Activated T-helper 2 cell treated with anti-CD3 and anti-CD28 coated beads, Interferon-gamma antibody, Interleukin-2, Interleukin-4, amounts not matched to agents 10 μg/mL and 5 μg/mL and 100 μg/mL, durations not matched to agents 14 hours and 24 hours and 36 hours (primary cell): Measurements from ENCODE around the gene SDHAF1. TPM values are rescaled to one million over a fixed set of nuclear protein-coding genes. Genes with fewer than 3 reads are reported as not detected.
"Not testable (repeated sequence)": the region's sequence is repeated elsewhere in the genome, so short reads cannot be mapped to it uniquely, and the experiment has no call there.

Source experiments
- DNase-seq: peaks from one replicate; pipeline ENCODE4 v3.0.0; 2021; ENCODE audit warnings: low spot score
- H3K27ac Mint-ChIP-seq: one replicate; pipeline ENCODE4 v1.8.0; 2021; ENCODE audit warnings: mixed read lengths
- H3K27me3 Mint-ChIP-seq: one replicate; pipeline ENCODE4 v1.8.0; 2021; ENCODE audit warnings: low read depth, mixed read lengths
- H3K36me3 Mint-ChIP-seq: one replicate; pipeline ENCODE4 v1.8.0; 2021; ENCODE audit warnings: low read depth, mixed read lengths
- H3K4me1 Mint-ChIP-seq: one replicate; pipeline ENCODE4 v1.8.0; 2021; ENCODE audit warnings: low read depth, mixed read lengths
- H3K4me3 Mint-ChIP-seq: one replicate; pipeline ENCODE4 v1.8.0; 2021; ENCODE audit warnings: low read depth, mild to moderate bottlenecking, moderate library complexity, mixed read lengths
- H3K9me3 Mint-ChIP-seq: one replicate; pipeline ENCODE4 v1.8.0; 2021; ENCODE audit warnings: mixed read lengths
- intact Hi-C: fragments of 100-400 bp; cut with micrococcal nuclease; formaldehyde crosslinking; loops from one replicate; pipeline ENCODE4 v1.15.1; 2023
- total RNA-seq: library from RNA; stranded (reverse); gene quantifications from 2 replicates; pipeline ENCODE4 v1.2.3, GENCODE V29; 2022

SDHAF1 gene
- 20.0 and 20.8 TPM in 2 replicates for total RNA-seq

- peaks cover 20% of the 10 kb centered on the region for H3K4me1 Mint-ChIP-seq
- DNase-seq: peak; percentile 91
- peak within 1 kb of the TSS; percentile 89 for H3K27ac Mint-ChIP-seq
- peak within 1 kb of the TSS; percentile 93 for H3K4me3 Mint-ChIP-seq
- H3K27me3 Mint-ChIP-seq: no peaks in the 10 kb centered on the region
- intact Hi-C loops: loop anchor here (1.0 to 10.0 kb wide), 6 partner anchors 19 to 251 kb away; partner anchors contain the start of genes ALKBH6, HCST, IGFLR1 and LIN37
- peaks cover 24% of the 10 kb centered on the region for H3K36me3 Mint-ChIP-seq
- no peaks in the 10 kb centered on the region for H3K9me3 Mint-ChIP-seq
These were observed at the start of gene SDHAF1 for GRCh38 chr19:35995048-35995993. TSS of gene SDHAF1 (plus strand) at chr19:35995188. CDS start at chr19:35995275, 87 bp downstream.

GRCh38 chr19:35946203-35946602, 48.8 kb upstream of the SDHAF1 start:
- DNase-seq: no peak
- Mint-ChIP-seq H3K9me3 (no peaks in the 10 kb centered on the region), H3K36me3 (peaks cover 5% of the 10 kb centered on the region), H3K27ac (no peak overlapping the region), H3K27me3 (no peaks in the 10 kb centered on the region), H3K4me3 (no peak overlapping the region), H3K4me1 (peaks cover 3% of the 10 kb centered on the region)
- intact Hi-C loops: no loop called here

GRCh38 chr19:35949131-35949530, 45.9 kb upstream of the SDHAF1 start:
- no peaks in the 10 kb centered on the region for H3K9me3 Mint-ChIP-seq
- intact Hi-C loops: no loop called here
- H3K4me3 Mint-ChIP-seq: no peak overlapping the region
- no peaks in the 10 kb centered on the region for H3K27me3 Mint-ChIP-seq
- DNase-seq: no peak
- H3K36me3 Mint-ChIP-seq: peaks cover 1% of the 10 kb centered on the region
- H3K4me1 Mint-ChIP-seq: peaks cover 23% of the 10 kb centered on the region
- no peak overlapping the region for H3K27ac Mint-ChIP-seq

- intact Hi-C loops: no loop called here
- peaks cover 7% of the 10 kb centered on the region for H3K36me3 Mint-ChIP-seq
- H3K27me3 Mint-ChIP-seq: peaks cover 19% of the 10 kb centered on the region
- H3K27ac Mint-ChIP-seq: no peak overlapping the region
- peaks cover 8% of the 10 kb centered on the region for H3K9me3 Mint-ChIP-seq
- H3K4me1 Mint-ChIP-seq: peaks cover 29% of the 10 kb centered on the region
- no peak overlapping the region for H3K4me3 Mint-ChIP-seq
- DNase-seq: no peak
These were observed 38.9 kb upstream of the SDHAF1 start for GRCh38 chr19:35955881-35956634.

GRCh38 chr19:35957411-35957810, 37.6 kb upstream of the SDHAF1 start:
- H3K36me3 Mint-ChIP-seq, H3K27ac Mint-ChIP-seq, H3K4me3 Mint-ChIP-seq, H3K9me3 Mint-ChIP-seq, intact Hi-C loops, DNase-seq: not testable (repeated sequence)
- Mint-ChIP-seq H3K4me1 (peaks cover 24% of the 10 kb centered on the region), H3K27me3 (peaks cover 19% of the 10 kb centered on the region)

GRCh38 chr19:35958660-35959039, 36.3 kb upstream of the SDHAF1 start:
- Mint-ChIP-seq H3K27me3 (peaks cover 21% of the 10 kb centered on the region), H3K36me3 (peaks cover 7% of the 10 kb centered on the region), H3K9me3 (peaks cover 8% of the 10 kb centered on the region), H3K4me1 (peaks cover 14% of the 10 kb centered on the region), H3K4me3 (peak overlapping the region; percentile 60), H3K27ac (no peak overlapping the region)
- intact Hi-C loops: loop anchor here (1.0 kb wide), 1 partner anchor 96 kb away; the partner anchor contains the start of genes THAP8 and WDR62
- no peak for DNase-seq

- peaks cover 7% of the 10 kb centered on the region for H3K36me3 Mint-ChIP-seq
- no peak overlapping the region for H3K27ac Mint-ChIP-seq
- no peak overlapping the region for H3K4me3 Mint-ChIP-seq
- H3K4me1 Mint-ChIP-seq: peaks cover 8% of the 10 kb centered on the region
- intact Hi-C loops: loop anchor here (1.0 kb wide), 1 partner anchor 95 kb away; the partner anchor contains the start of genes THAP8 and WDR62
- H3K9me3 Mint-ChIP-seq: peaks cover 8% of the 10 kb centered on the region
- DNase-seq: peak; percentile 64
- peaks cover 22% of the 10 kb centered on the region for H3K27me3 Mint-ChIP-seq
These were observed 35.7 kb upstream of the SDHAF1 start for GRCh38 chr19:35959040-35959967.

GRCh38 chr19:35959968-35960320, 35.0 kb upstream of the SDHAF1 start:
- Mint-ChIP-seq H3K9me3 (peaks cover 8% of the 10 kb centered on the region), H3K27ac (no peak overlapping the region), H3K4me3 (no peak overlapping the region), H3K36me3 (peaks cover 7% of the 10 kb centered on the region), H3K27me3 (peaks cover 22% of the 10 kb centered on the region), H3K4me1 (peaks cover 7% of the 10 kb centered on the region)
- no peak for DNase-seq
- intact Hi-C loops: loop anchor here (1.0 kb wide), 1 partner anchor 94 kb away; the partner anchor contains the start of genes THAP8 and WDR62

- intact Hi-C loops: no loop called here
- H3K36me3 Mint-ChIP-seq: peaks cover 7% of the 10 kb centered on the region
- peaks cover 22% of the 10 kb centered on the region for H3K27me3 Mint-ChIP-seq
- peaks cover 4% of the 10 kb centered on the region for H3K4me1 Mint-ChIP-seq
- H3K4me3 Mint-ChIP-seq: peak overlapping the region; percentile 11
- H3K9me3 Mint-ChIP-seq: peaks cover 8% of the 10 kb centered on the region
- no peak overlapping the region for H3K27ac Mint-ChIP-seq
- DNase-seq: no peak
These were observed 34.5 kb upstream of the SDHAF1 start for GRCh38 chr19:35960432-35960972.

- Mint-ChIP-seq H3K36me3 (no peaks in the 10 kb centered on the region), H3K9me3 (no peaks in the 10 kb centered on the region), H3K27me3 (peaks cover 13% of the 10 kb centered on the region), H3K4me1 (peaks cover 3% of the 10 kb centered on the region), H3K27ac (no peak overlapping the region), H3K4me3 (no peak overlapping the region)
- intact Hi-C loops: no loop called here
- DNase-seq: peak; percentile 35
These were observed 31.5 kb upstream of the SDHAF1 start for GRCh38 chr19:35963514-35963913.

- intact Hi-C loops: no loop called here
- H3K4me1 Mint-ChIP-seq: peaks cover 2% of the 10 kb centered on the region
- no peaks in the 10 kb centered on the region for H3K9me3 Mint-ChIP-seq
- no peak for DNase-seq
- H3K36me3 Mint-ChIP-seq: no peaks in the 10 kb centered on the region
- no peak overlapping the region for H3K27ac Mint-ChIP-seq
- H3K4me3 Mint-ChIP-seq: no peak overlapping the region
- peaks cover 3% of the 10 kb centered on the region for H3K27me3 Mint-ChIP-seq
These were observed 28.2 kb upstream of the SDHAF1 start for GRCh38 chr19:35966771-35967170.

GRCh38 chr19:35973487-35973886, 21.5 kb upstream of the SDHAF1 start:
- no peak overlapping the region for H3K27ac Mint-ChIP-seq
- no peak overlapping the region for H3K4me3 Mint-ChIP-seq
- no peaks in the 10 kb centered on the region for H3K36me3 Mint-ChIP-seq
- intact Hi-C loops: no loop called here
- no peaks in the 10 kb centered on the region for H3K9me3 Mint-ChIP-seq
- no peak for DNase-seq
- H3K27me3 Mint-ChIP-seq: peaks cover 2% of the 10 kb centered on the region
- H3K4me1 Mint-ChIP-seq: peaks cover 2% of the 10 kb centered on the region
